Measurements from ENCODE around the gene ZNF71. TPM values are rescaled to one million over a fixed set of nuclear protein-coding genes. Genes with fewer than 3 reads are reported as not detected.

The ZNF71 gene
- total and polyA plus RNA-seq, 2 donors (not counting 3 experiments of a cell fraction or from before 2014, with no cell fraction given): 9.7 to 10.1 TPM

GRCh38 chr19:56595548-56595899 is 422 bp downstream of the ZNF71 start:
- Histone ChIP-seq H3K4me2 (ENCODE audit: insufficient read depth, low read length) (peak overlapping the region; percentile 48), H3K79me2 (ENCODE audit: control insufficient read depth, insufficient read depth, low read length) (peaks cover 15% of the 10 kb centered on the region), H3K27me3 (ENCODE audit: control insufficient read depth in 2 of 2, insufficient read depth in 2 of 2, low read length in 2 of 2) (no peaks in the 10 kb centered on the region), H3K27ac (ENCODE audit: insufficient read depth, low read depth, low read length) (no peak overlapping the region), H3K4me3 (replicated peaks in 1 of 3; ENCODE audit: insufficient read depth in 1 of 3, low read depth in 1 of 3, low read length in 3 of 3) (peak overlapping the region; percentile 28 to 94 (median 67)), H2AFZ (ENCODE audit: low read depth, low read length) (peak overlapping the region; percentile 57), H3K4me1 (ENCODE audit: control insufficient read depth, extremely low read depth, insufficient read depth, low read length) (peaks cover 9% of the 10 kb centered on the region), H3K9me3 (replicated peaks; ENCODE audit: control insufficient read depth, insufficient read depth, low read length) (no peaks in the 10 kb centered on the region), H3K9ac (replicated peaks; ENCODE audit: extremely low read depth, insufficient read depth, low read length) (peak overlapping the region; percentile 32), H3K9me1 (replicated peaks; ENCODE audit: control insufficient read depth, extremely low read depth, insufficient read depth, low read length) (no peaks in the 10 kb centered on the region), H4K20me1 (replicated peaks; ENCODE audit: control insufficient read depth, extremely low read depth, insufficient read depth, low read length) (no peaks in the 10 kb centered on the region), H3K36me3 (ENCODE audit: control insufficient read depth in 2 of 2, extremely low read depth in 1 of 2, insufficient read depth in 2 of 2, low read length in 2 of 2) (no peaks in the 10 kb centered on the region)
- POLR2A ChIA-PET: no interaction called here
- no peak for FAIRE-seq
- dilution Hi-C loops (cut with MboI; ENCODE audit: extremely low pct_ligation_motif_present, low sequenced_read_pairs) (no loop called here), intact Hi-C loops (cut with micrococcal nuclease) (loop anchor here (1.0 to 2.0 kb wide), 2 partner anchors 28 to 57 kb away; partner anchors contain the start of genes ZFP28 and ZNF470)
- TF ChIP-seq MYC (IDR thresholded peaks at IDR 0.05; ENCODE audit: low read depth, low read length) (no peak), POLR2AphosphoS5 (IDR thresholded peaks at IDR 0.05; ENCODE audit: insufficient read depth, low read depth, low read length) (no peak), GATA2 (IDR thresholded peaks at IDR 0.05; ENCODE audit: insufficient read depth, insufficient read length, low read depth, low read length) (no peak), POLR2A (IDR thresholded peaks at IDR 0.05; ENCODE audit: low read depth, low read length) (no peak), FOS (IDR thresholded peaks at IDR 0.05; ENCODE audit: borderline replicate concordance, insufficient read depth, low read length) (no peak), JUN (IDR thresholded peaks at IDR 0.05; ENCODE audit: borderline replicate concordance, insufficient read depth, insufficient read length, low read depth) (no peak)
- TF ChIP-seq, protein P1, sequence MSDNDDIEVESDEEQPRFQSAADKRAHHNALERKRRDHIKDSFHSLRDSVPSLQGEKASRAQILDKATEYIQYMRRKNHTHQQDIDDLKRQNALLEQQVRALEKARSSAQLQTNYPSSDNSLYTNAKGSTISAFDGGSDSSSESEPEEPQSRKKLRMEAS (IDR thresholded peaks at IDR 0.05; ENCODE audit: insufficient read depth, insufficient read length): no peak
- no TSS peak for BruUV-seq (replicated peaks)
- DNase-seq (ENCODE audit: low read depth, low spot score): no peak
- CTCF ChIA-PET: interaction anchor here (0.6 to 1.1 kb wide), 3 partner anchors 25 to 211 kb away, joined by 3 read pairs; partner anchors contain the start of gene ZNF583

GRCh38 chr19:56596676-56597075 is 1.6 kb downstream of the ZNF71 start:
- Histone ChIP-seq H3K9me3 (replicated peaks; ENCODE audit: control insufficient read depth, insufficient read depth, low read length) (no peaks in the 10 kb centered on the region), H3K27ac (ENCODE audit: insufficient read depth, low read depth, low read length) (no peak overlapping the region), H3K4me1 (ENCODE audit: control insufficient read depth, extremely low read depth, insufficient read depth, low read length) (peaks cover 9% of the 10 kb centered on the region), H4K20me1 (replicated peaks; ENCODE audit: control insufficient read depth, extremely low read depth, insufficient read depth, low read length) (no peaks in the 10 kb centered on the region), H3K9me1 (replicated peaks; ENCODE audit: control insufficient read depth, extremely low read depth, insufficient read depth, low read length) (no peaks in the 10 kb centered on the region), H3K4me2 (ENCODE audit: insufficient read depth, low read length) (no peak overlapping the region), H3K79me2 (ENCODE audit: control insufficient read depth, insufficient read depth, low read length) (peaks cover 24% of the 10 kb centered on the region), H3K27me3 (ENCODE audit: control insufficient read depth in 2 of 2, insufficient read depth in 2 of 2, low read length in 2 of 2) (no peaks in the 10 kb centered on the region), H3K4me3 (replicated peaks in 1 of 3; ENCODE audit: insufficient read depth in 1 of 3, low read depth in 1 of 3, low read length in 3 of 3) (no peak overlapping the region), H3K9ac (replicated peaks; ENCODE audit: extremely low read depth, insufficient read depth, low read length) (no peak overlapping the region), H3K36me3 (ENCODE audit: control insufficient read depth in 2 of 2, extremely low read depth in 1 of 2, insufficient read depth in 2 of 2, low read length in 2 of 2) (peaks cover 3 to 6% of the 10 kb centered on the region in 2 experiments), H2AFZ (ENCODE audit: low read depth, low read length) (no peak overlapping the region)
- intact Hi-C loops (cut with micrococcal nuclease) (no loop called here), dilution Hi-C loops (cut with MboI; ENCODE audit: extremely low pct_ligation_motif_present, low sequenced_read_pairs) (no loop called here)
- ChIA-PET CTCF (interaction anchor here (0.5 kb wide), 1 partner anchor 252 kb away, joined by 4 read pairs; no protein-coding TSS in a partner anchor), POLR2A (no interaction called here)
- peak; percentile 4 for DNase-seq (ENCODE audit: low read depth, low spot score)
- no peak for TF ChIP-seq CTCF (IDR thresholded peaks at IDR 0.05; ENCODE audit: extremely low read depth in 1 of 2, insufficient read depth in 1 of 2, low read depth in 1 of 2, low read length in 2 of 2)
- no peak for TF ChIP-seq FOS (IDR thresholded peaks at IDR 0.05; ENCODE audit: borderline replicate concordance, insufficient read depth, low read length)
- no peak for TF ChIP-seq POLR2A (IDR thresholded peaks at IDR 0.05; ENCODE audit: low read depth, low read length)
- TF ChIP-seq POLR2AphosphoS5 (IDR thresholded peaks at IDR 0.05; ENCODE audit: insufficient read depth, low read depth, low read length): no peak
- TF ChIP-seq EZH2 (IDR thresholded peaks at IDR 0.05; ENCODE audit: borderline replicate concordance, low read depth, low read length, severe bottlenecking): no peak
- TF ChIP-seq, protein P1 (IDR thresholded peaks at IDR 0.05; ENCODE audit: insufficient read depth, insufficient read length): no peak
- no peak for TF ChIP-seq MYC (IDR thresholded peaks at IDR 0.05; ENCODE audit: low read depth, low read length)
- TF ChIP-seq JUN (IDR thresholded peaks at IDR 0.05; ENCODE audit: borderline replicate concordance, insufficient read depth, insufficient read length, low read depth): no peak
- TF ChIP-seq GATA2 (IDR thresholded peaks at IDR 0.05; ENCODE audit: insufficient read depth, insufficient read length, low read depth, low read length): no peak
- BruUV-seq (replicated peaks): TSS peak; percentile 17
- no peak for FAIRE-seq
